Retinal pigment epithelial cell (primary cell): ENCODE measurements around the gene TM9SF2.
A peak's percentile ranks its signal among the peaks of the same experiment; 100 is the strongest.

Source experiments
- DNase-seq: peaks from one replicate; pipeline ENCODE4 v3.0.0-alpha.2; 2010; ENCODE audit warnings: low read depth
- H3K4me3 ChIP-seq: 2 replicates; pipeline ENCODE4 v1.5.1; 2011; ENCODE audit warnings: mild to moderate bottlenecking, low read length, control low read depth, moderate library complexity
- CTCF ChIP-seq: conservative IDR thresholded peaks from 2 replicates; pipeline ENCODE4 v1.5.1; 2011; ENCODE audit warnings: low read depth, low read length, control low read depth, inconsistent platforms

TM9SF2 gene

GRCh38 chr13:99517984-99518383, 16.7 kb downstream of the TM9SF2 start:
- no peak overlapping the region for H3K4me3 ChIP-seq
- no peak for DNase-seq
- TF ChIP-seq CTCF = no peak

- TF ChIP-seq CTCF = no peak
- no peak for DNase-seq
- no peak overlapping the region for H3K4me3 ChIP-seq
Observed at GRCh38 chr13:99522298-99522697, 21.0 kb downstream of the TM9SF2 start.

GRCh38 chr13:99523838-99524237, 22.6 kb downstream of the TM9SF2 start:
- no peak for TF ChIP-seq CTCF
- no peak overlapping the region for H3K4me3 ChIP-seq
- no peak for DNase-seq

GRCh38 chr13:99525967-99526366, 24.7 kb downstream of the TM9SF2 start:
- DNase-seq = no peak
- no peak overlapping the region for H3K4me3 ChIP-seq
- no peak for TF ChIP-seq CTCF

GRCh38 chr13:99526549-99526948, 25.3 kb downstream of the TM9SF2 start:
- H3K4me3 ChIP-seq = no peak overlapping the region
- DNase-seq = no peak
- no peak for TF ChIP-seq CTCF

GRCh38 chr13:99527301-99527700, 26.0 kb downstream of the TM9SF2 start:
- no peak for TF ChIP-seq CTCF
- no peak overlapping the region for H3K4me3 ChIP-seq
- no peak for DNase-seq

GRCh38 chr13:99528547-99528946, 27.3 kb downstream of the TM9SF2 start:
- peak; percentile 53 for TF ChIP-seq CTCF
- H3K4me3 ChIP-seq = no peak overlapping the region
- peak; percentile 29 for DNase-seq
